Ishikawa (cell line): ENCODE measurements around the gene KRT80.
A peak's percentile ranks its signal among the peaks of the same experiment; 100 is the strongest.

ENCODE experiments used
- CEBPB ChIP-seq: IDR thresholded peaks from 2 replicates; pipeline ENCODE4 v1.6.1; 2012
- CREB1 ChIP-seq: IDR thresholded peaks from 2 replicates; pipeline ENCODE4 v1.6.1; 2012; ENCODE audit warnings: low read depth
- EGR1 ChIP-seq: IDR thresholded peaks from 2 replicates; pipeline ENCODE4 v1.6.1; 2012
- EP300 ChIP-seq: IDR thresholded peaks from 2 replicates; pipeline ENCODE4 v1.6.1; 2012; ENCODE audit warnings: borderline replicate concordance
- FOXM1 ChIP-seq: IDR thresholded peaks from 2 replicates; pipeline ENCODE4 v1.6.1; 2012; ENCODE audit warnings: low read depth, borderline replicate concordance
- NFIC ChIP-seq: IDR thresholded peaks from 2 replicates; pipeline ENCODE4 v1.6.1; 2012
- RAD21 ChIP-seq: IDR thresholded peaks from 2 replicates; pipeline ENCODE4 v1.6.1; 2012; ENCODE audit warnings: low read depth
- TAF1 ChIP-seq: IDR thresholded peaks from 2 replicates; pipeline ENCODE4 v1.6.1; 2012; ENCODE audit warnings: low read depth, mild to moderate bottlenecking
- TEAD4 ChIP-seq: IDR thresholded peaks from 2 replicates; pipeline ENCODE4 v1.6.1; 2012
- YY1 ChIP-seq: IDR thresholded peaks from 2 replicates; pipeline ENCODE4 v1.6.1; 2012; ENCODE audit warnings: low read depth
- ZBTB7A ChIP-seq: IDR thresholded peaks from 2 replicates; pipeline ENCODE4 v1.6.1; 2012; ENCODE audit warnings: low read depth
- TF ChIP-seq, protein P1 (sequence below): IDR thresholded peaks from 2 replicates; pipeline ENCODE4 v1.6.1; 2012
- TF ChIP-seq, protein P2 (sequence below): IDR thresholded peaks from 2 replicates; pipeline ENCODE4 v1.6.1; 2012
- TF ChIP-seq, protein P3 (sequence below): IDR thresholded peaks from 2 replicates; pipeline ENCODE4 v1.6.1; 2012; ENCODE audit warnings: low read depth, mild to moderate bottlenecking

DNA sequence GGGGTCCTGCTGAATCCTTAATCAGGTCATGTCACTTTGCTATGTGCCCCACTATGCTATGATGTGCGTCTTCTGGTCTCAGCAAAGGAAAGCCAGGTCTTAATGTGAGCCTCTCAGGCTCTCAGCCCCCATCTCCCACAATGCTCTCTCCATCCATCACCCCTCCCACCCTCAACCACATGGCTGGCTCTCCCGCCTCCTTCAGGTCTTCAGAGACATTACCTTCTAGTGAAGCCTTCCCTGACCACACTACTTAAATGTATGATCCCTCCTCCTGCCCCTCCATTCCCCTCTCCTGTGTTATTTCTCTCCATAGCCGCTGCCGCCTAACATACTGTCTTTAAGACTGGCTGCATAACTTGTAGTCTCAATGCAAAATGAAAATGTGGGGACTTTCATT lies 50.5 kb downstream of the KRT80 start:
- TF ChIP-seq EP300 = no peak
- no peak for TF ChIP-seq RAD21
- TF ChIP-seq CEBPB = no peak
- TF ChIP-seq NFIC = no peak
- TF ChIP-seq ZBTB7A = no peak
- no peak for TF ChIP-seq TAF1
- TF ChIP-seq, protein P1, sequence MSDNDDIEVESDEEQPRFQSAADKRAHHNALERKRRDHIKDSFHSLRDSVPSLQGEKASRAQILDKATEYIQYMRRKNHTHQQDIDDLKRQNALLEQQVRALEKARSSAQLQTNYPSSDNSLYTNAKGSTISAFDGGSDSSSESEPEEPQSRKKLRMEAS = peak; percentile 69
- TF ChIP-seq CREB1 = no peak
- no peak for TF ChIP-seq EGR1
- TF ChIP-seq, protein P2, sequence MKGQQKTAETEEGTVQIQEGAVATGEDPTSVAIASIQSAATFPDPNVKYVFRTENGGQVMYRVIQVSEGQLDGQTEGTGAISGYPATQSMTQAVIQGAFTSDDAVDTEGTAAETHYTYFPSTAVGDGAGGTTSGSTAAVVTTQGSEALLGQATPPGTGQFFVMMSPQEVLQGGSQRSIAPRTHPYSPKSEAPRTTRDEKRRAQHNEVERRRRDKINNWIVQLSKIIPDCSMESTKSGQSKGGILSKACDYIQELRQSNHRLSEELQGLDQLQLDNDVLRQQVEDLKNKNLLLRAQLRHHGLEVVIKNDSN = no peak
- no peak for TF ChIP-seq YY1
- TF ChIP-seq, protein P3, sequence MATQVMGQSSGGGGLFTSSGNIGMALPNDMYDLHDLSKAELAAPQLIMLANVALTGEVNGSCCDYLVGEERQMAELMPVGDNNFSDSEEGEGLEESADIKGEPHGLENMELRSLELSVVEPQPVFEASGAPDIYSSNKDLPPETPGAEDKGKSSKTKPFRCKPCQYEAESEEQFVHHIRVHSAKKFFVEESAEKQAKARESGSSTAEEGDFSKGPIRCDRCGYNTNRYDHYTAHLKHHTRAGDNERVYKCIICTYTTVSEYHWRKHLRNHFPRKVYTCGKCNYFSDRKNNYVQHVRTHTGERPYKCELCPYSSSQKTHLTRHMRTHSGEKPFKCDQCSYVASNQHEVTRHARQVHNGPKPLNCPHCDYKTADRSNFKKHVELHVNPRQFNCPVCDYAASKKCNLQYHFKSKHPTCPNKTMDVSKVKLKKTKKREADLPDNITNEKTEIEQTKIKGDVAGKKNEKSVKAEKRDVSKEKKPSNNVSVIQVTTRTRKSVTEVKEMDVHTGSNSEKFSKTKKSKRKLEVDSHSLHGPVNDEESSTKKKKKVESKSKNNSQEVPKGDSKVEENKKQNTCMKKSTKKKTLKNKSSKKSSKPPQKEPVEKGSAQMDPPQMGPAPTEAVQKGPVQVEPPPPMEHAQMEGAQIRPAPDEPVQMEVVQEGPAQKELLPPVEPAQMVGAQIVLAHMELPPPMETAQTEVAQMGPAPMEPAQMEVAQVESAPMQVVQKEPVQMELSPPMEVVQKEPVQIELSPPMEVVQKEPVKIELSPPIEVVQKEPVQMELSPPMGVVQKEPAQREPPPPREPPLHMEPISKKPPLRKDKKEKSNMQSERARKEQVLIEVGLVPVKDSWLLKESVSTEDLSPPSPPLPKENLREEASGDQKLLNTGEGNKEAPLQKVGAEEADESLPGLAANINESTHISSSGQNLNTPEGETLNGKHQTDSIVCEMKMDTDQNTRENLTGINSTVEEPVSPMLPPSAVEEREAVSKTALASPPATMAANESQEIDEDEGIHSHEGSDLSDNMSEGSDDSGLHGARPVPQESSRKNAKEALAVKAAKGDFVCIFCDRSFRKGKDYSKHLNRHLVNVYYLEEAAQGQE = no peak
- TF ChIP-seq FOXM1 = no peak
- TF ChIP-seq TEAD4 = no peak
